HT1080 (cell line): ENCODE results near the gene MYBPC1. TPM values are rescaled to one million over a fixed set of nuclear protein-coding genes. Genes with fewer than 3 reads are reported as not detected.
A peak's percentile ranks its signal among the peaks of the same experiment; 100 is the strongest.
"Not testable (repeated sequence)": the region's sequence is repeated elsewhere in the genome, so short reads cannot be mapped to it uniquely, and the experiment has no call there.

Experiments used
- DNase-seq: peaks from one replicate; pipeline ENCODE4 v3.0.0-alpha.2; 2015; ENCODE audit warnings: low read depth
- total RNA-seq: library from RNA; depleted of rRNA; stranded (reverse); fragments of >200 nt; shearing (Covaris generic); gene quantifications from 2 replicates; pipeline ENCODE4 v1.2.3, GENCODE V29; 2014

Gene MYBPC1
- total RNA-seq, 1 experiment from 2014 or later, result not detected

DNA sequence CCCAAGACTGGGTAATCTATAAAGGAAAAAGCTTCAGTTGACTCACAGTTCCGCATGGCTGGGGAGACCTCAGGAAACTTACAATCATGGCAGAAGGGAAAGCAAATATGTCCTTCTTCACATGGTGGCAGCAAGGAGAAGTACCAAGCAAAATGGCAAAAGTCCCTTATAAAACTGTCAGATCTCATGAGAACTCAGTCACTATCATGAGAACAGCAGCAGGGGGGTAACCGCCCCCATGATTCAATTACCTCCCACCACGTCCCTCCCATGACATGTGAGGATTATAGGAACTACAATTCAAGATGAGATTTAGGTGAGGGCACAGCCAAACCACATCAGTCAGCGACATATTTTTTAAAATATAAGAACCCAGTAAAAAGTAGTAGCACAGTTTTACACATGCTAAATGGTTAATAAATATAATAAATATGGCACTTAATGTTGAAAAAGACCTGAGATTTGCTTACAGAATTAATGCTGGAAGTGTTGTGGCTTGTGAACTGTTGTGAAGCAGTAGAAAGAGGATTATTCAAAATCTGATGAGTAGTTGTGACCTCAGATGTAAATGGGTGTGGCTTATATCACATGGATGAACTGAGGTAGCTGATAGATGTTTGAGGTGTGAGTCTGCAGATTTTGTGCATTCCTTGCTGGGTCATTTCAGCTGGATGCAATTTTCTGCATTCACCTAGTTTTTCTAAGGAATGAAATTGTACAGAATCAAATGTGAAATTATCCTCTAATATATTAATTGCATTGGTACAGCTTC is 55.8 kb downstream of the MYBPC1 start:
- DNase-seq, result no peak

DNA sequence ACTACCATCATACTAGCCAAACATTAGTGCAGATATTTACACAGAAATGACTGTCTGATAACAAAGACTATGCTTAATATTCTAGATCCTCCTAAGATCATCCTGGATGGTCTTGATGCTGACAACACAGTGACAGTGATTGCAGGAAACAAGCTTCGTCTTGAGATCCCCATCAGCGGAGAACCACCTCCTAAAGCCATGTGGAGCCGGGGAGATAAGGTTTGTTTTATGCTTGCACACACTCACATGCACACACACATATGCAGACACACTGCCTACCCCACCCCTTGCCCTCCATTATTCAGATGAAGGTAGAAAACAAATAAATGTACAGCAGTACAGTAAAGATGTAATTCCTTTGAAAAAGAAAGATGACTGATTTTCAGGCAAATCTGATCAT is 58.3 kb downstream of the MYBPC1 start:
- DNase-seq, result no peak

DNA sequence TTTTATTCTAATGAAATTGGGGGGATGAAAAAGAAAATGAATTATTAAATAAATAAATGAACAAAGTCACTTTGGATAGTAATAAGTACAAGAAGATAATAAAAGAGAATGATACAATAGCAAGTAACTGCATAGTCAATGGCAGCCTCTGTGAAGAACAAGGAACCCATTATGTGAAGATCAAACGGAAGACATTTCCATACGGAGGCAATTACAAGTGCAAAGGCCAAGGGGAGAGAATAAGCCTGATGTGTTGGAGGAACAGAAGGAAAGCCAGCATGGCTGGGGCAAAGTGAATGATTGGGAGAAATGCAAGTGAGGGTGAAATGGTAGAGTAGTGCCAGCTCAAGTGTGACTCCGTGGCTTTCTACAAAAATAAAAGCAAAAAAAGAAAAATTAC is 58.7 kb downstream of the MYBPC1 start:
- DNase-seq, result no peak

DNA sequence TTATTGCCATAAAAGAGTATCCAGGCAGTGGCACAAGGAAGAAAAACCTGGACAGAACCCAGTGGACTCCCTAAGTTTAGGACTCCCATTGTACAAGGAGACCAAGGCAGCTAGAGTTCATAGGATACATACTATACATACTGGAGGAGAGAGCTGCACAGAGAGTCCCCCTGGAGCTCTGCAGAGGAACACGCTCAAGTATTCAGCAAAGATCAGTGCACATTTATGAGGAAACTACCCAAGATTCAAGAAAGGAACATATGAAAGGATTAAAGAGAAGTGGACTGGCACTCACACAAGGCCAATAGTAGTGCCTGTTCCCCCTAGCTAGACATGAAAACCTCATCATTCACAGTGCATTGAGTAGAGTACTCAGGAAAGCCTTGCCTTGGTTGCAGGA is 59.7 kb downstream of the MYBPC1 start:
- no peak for DNase-seq

DNA sequence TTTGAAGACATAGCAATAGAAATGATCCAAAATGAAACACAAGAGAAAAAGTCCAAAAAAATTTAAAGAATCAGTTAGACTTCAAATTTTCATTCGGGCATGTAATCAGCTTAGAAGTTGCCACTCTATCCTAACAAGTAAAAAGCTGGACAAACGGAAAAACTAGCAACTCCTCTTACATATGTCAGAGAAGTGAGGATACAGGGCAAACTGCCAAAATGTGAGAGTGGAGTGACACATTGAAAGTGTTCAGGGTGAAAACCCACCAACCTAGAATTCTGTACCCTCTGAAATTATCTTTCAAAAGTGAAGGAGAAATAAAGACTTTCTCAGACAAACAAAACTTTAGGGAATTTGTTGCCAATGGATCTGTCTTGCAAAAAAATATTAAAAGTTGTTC is 60.6 kb downstream of the MYBPC1 start:
- DNase-seq, result no peak

DNA sequence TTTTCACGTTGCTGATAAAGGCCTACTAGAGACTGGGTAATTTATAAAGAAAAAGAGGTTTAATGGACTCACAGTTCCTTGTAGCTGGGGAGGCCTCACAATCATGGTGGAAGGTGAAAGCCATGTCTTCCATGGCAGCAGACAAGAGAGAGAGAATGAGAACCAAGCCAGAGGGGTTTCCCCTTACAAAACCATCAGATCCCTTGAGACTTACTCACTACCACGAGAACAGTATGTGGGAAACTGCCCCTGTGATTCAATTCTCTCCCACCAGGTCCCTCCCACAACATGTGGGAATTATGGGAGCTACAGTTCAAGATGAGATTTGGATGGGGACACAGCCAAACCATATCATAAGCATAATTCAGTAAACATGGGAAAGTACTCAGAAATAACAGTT is 65.9 kb downstream of the MYBPC1 start:
- peak; percentile 23 for DNase-seq

DNA sequence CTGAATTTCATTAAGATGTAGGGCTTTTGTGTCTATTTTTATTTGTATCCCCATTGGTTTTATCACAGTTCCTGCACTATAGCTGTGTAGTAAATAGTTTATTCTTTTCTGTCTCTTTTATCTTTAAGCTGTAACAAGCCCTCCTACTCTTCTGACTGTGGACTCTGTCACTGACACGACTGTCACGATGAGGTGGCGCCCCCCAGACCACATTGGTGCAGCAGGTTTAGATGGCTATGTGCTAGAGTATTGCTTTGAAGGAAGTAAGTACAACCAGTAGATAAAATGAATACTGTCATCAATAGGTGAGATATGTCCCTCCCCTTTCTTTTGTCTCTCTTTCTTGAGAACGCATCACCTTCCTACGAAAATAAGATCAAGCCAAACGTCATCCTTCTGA is 68.5 kb downstream of the MYBPC1 start:
- DNase-seq, result no peak

DNA sequence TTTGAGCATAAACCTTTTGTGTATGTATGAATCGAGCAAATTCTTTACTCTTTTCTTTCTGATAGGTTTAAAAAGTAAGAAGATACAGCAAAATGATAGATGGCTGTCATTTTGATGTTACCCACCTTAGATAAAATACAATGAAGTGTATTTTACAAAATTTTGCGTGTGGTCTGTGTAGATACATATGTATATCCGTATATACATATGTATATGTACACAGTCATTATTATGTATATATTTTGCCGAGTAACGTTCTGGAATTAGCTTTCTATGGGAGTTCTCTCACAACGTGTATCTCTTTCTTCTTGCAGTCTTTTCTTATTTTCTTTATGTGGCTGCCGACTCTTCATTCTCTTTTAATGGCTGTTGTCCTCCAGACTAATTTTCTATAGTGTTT is 70.2 kb downstream of the MYBPC1 start:
- DNase-seq, result no peak

DNA sequence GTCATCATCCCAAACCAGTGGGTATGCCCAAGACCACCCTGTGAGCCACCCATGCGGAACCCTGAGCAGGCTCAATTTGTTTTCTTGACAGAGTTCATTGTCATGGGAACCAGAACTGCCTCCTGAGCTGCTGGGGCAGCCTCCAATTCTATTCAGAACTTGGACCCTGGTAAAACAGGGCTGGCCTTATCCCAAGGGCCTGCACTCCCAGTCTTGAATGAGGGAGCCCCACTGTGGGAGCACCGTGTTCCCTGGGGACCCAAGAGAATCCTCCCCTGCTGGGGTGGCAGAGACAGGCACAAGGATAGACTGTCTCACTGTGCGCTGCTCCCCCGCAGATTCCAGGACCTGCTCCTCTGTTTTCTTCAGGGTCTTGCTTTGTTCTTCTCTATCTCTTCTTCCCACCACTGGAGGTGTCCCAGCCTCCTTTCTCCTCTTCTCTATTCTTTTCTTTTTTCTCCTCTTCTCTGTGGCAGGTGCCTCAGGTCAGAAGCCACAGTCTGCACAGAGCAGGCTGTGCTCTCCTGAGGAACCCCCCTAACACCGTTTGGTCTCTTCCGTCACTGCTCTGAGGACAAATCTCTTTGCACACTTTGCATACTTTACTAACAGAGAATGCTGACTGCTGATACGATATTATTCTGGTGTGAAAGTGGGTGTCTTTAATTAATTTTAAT is 71.4 kb downstream of the MYBPC1 start:
- no peak for DNase-seq

DNA sequence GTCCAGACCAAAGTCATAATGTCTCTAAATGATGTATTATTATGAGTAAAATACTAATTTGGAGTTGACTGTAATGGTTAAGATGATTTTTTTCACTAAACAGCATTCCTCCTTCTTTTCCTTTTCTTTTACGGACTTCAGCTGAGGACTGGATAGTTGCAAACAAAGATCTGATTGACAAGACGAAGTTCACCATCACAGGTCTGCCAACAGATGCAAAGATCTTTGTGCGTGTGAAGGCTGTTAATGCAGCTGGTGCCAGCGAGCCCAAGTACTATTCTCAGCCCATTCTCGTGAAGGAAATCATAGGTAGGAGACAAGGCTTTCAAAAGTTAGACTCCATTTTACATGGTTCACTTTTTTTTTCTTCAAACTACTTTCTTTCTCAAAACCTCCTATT is 72.8 kb downstream of the MYBPC1 start:
- DNase-seq, result no peak

DNA sequence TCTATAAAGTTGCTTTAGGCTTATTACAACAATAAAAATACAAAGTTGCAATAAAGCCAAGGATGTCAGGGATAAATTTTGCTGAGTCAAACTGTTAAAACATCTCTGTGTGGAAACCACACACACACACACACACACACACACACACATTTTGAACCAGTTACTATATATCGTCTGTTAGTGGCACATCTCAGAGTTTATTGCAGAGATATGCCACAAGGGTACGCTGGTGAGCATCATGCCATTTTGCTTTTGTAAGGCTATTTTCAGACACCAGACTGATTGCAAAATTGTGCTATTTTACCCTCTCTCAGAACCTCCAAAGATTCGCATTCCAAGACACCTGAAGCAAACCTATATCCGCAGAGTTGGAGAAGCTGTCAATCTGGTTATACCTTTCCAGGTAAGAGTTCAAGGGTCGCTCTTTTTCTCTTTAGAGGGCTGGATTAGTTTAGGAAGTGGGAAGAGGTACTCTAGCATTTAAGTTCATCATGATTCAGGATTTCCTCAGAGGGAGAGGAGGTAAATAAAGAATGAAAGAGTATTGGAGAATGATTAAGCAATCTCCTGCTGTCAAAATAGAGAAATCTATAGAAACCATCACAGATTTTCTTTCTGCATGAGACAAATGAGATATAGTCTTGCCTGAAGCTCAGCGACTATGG is 75.4 kb downstream of the MYBPC1 start:
- no peak for DNase-seq

DNA sequence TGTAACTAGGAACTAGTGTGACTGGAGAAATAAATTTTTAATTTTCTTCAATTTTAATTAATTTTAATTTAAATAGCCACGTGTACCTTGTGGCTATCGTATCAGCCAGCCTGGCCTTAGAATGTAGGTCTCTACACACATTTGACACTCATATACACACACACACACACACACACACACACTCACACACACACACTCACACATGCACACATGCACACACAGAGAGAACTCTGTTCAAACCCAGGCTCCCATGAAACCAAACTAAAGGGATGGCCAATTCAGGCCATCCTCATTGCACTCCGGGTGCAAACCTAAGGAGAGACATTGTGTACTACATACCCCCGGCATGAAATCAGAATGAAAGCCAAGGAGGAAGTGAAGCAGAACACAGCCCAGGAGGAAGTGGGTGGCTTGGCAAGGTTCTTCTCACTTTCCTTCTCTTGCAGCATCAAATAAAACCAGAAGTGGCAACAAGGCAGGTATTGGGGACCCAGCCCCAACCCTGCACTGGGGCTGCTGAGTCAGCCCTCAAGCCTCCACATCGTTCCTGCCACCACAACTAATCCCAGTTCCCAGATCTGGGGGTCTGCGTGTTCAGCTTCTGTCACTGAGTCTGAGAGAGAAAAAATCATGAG is 76.5 kb downstream of the MYBPC1 start:
- no peak for DNase-seq

DNA sequence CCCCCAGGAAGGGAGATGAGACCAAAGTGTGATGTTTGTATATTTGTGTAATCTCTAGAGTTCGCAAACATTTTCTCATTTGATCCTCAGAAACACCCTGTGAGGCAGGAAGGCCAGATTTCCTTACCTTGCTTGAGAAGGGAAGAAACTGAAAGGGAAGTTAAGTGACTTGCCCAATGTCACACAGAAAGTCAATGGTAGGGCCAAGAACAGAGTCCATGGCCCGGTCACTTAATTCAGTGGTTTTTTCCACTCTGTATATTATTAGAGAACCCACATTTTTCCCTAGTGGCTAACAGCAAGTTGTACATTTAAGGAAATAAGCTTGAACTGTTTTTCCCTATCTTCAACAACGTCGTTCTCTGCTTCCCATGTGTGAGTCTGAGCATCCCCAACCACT is 77.1 kb downstream of the MYBPC1 start:
- DNase-seq, result no peak

DNA sequence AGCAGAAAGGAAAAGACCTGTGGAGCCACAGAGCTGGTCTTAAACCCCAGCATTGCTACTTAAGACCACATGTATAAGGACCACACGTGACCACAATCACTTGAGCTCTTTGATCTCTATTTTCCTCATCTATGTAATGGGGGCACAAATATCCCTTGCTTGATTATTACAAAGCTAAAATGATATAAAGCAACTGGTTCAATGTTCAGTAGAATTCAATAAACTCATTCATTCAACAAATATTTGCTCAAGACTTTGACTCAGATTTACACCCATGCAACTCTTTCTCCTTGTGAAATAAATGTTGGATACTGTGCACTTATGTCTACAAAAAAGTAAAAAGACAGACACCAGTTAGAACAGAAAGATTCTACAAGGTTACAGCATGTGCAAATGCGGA is 80.8 kb downstream of the MYBPC1 start:
- DNase-seq, result no peak

DNA sequence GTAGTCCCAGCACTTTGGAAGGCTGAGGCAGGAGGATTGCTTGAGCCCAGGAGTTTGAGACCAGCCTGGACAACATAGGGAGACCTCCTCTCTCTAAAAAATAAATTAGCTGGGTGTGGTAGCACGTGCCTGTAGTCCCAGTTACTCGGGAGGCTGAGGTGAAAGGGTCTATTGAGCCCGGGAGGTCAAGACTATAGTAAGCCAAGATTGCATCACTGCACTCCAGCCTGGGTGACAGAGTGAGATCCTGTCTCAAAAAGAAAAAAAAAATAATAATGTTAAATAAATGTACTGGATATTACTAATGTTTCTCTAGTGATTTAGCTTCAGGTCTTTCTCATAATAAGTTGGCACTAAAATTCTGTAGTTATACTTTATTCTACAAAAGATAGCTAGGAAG is 81.7 kb downstream of the MYBPC1 start:
- DNase-seq, result not testable (repeated sequence)

DNA sequence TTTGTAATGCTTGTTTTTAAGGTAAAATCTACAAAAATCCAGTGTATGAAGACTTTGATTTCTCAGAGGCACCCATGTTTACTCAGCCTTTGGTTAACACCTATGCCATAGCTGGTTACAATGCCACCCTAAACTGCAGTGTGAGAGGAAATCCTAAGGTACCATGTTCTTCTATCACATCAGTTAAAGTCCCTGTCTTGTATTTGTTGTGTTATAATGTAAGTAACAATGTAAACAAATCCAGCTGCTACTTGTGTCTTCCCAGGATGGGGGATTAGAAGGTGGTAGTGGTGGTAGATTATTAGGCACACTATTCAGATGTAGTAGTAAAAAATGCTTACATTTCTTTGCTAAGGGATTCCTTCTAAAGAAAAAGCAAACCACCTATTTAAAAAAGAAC is 83.3 kb downstream of the MYBPC1 start:
- no peak for DNase-seq

DNA sequence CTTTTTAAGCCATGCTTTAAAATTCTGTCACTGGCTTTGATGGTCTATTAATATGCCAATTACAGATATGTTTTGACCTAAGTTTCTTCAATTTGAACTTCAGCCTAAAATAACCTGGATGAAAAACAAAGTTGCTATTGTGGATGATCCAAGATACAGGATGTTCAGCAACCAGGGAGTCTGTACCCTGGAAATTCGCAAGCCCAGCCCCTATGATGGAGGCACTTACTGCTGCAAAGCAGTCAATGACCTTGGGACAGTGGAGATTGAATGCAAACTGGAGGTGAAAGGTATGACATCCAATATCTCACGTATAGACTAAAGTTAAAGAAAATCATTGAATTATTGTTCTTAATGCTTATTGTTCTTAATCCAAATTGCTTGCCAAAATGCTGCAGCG is 85.5 kb downstream of the MYBPC1 start:
- no peak for DNase-seq

DNA sequence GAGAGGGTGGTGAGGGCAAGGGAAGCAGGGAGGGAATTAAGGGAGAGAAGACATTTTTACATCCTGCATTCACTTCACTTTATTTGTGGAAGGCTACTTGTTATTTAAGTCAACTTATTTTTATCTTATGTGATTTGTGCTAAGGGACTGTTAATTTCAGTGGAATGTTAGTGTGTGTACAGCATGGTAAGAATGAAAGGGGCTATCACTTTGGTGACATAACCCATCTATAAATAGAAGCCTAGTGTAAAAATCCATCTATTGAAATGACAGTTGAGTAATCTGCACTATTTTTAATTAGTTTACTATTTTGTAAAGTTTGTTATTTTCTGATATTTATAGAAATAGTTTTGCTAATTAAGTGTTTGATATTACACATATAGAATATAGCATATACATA is 85.9 kb downstream of the MYBPC1 start:
- DNase-seq, result no peak

DNA sequence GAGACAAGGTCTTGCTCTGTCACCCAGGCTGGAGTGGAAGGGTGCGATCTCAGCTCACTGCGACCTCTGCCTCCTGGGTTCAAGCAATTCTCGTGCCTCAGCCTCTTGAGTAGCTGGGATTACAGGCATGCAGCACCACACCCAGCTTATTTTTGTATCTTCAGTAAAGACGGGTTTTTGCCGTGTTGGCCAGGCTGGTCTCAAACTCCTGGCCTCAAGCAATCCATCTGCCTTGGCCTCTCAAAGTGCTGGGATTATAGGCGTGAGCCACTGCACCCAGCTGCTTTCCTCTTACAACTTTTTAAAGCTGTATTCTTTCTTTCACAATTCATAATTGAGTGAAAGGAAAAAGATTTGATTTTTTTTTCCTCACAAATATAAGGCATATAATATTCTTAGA is 86.9 kb downstream of the MYBPC1 start:
- not testable (repeated sequence) for DNase-seq

DNA sequence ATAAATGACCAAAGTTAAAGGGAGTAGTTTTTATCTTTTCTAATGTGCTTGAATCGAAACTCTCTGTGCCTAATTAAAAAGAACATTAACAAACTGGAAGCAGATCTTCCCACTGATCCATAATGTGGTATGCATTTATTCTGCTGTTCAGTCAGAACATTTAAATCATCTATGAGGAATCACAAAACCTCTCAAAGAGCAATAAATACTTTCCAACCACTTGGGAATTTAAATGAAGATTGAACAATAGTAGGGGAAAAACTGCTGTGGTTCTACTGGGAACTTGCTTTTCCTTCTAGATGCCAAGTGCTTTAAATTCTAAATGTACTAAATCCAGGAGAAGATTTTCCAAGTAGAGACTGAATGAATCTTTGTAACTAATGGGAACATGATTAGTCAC is 90.3 kb downstream of the MYBPC1 start:
- DNase-seq, result no peak

DNA sequence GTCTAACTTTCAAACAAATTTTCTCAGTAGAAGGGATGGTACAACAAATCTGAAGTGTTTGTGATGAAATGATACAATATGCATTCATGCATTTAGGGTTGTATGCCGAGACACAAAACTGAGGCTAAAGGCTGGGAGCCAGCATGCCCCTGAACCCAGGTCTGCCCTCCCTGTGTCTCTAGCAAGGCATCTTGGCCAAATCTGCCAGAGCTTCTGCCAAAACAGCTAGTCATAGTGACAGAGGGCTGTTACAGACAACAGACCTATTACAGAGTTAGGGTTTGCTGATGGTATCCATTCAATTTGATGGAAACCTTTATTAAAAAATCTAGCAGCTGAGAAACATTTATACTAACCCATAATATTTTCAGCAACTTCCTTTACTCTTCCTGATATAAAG is 91.4 kb downstream of the MYBPC1 start:
- no peak for DNase-seq

DNA sequence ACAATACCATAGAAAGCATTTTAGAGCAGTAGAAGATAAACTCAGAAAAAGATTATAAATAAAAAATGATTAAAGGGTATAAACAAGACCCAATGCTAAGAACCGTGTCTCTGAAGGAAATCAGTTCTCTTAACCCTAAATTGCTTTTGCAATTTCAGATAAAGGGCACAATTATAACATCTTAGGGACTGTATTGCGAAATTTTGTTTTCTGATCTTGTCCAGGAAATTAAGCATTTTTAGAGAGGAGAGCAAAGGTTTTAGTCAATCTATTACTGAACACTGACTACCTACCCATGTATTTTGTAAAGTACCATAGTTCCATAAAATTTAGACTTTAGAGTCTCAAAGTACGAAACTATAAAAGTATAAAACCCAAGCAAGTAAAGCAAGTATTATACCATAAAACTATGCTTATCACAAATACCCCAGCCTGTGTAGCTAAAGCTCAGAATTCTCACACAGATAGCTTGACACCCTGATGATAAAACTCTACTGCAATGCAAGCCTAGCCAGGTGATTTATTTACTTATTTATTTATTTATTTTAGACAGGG is 95.8 kb downstream of the MYBPC1 start:
- DNase-seq, result no peak
